B cell (primary cell): ENCODE results near the gene ZBTB16. TPM values are rescaled to one million over a fixed set of nuclear protein-coding genes. Genes with fewer than 3 reads are reported as not detected.

Experiments used
- ATAC-seq: fragments of 200-7000 bp; cut with Tn5 transposase; one replicate; pipeline ENCODE4 v1.10.0; 2021; ENCODE audit warnings: low read depth, mild to moderate bottlenecking, moderate number of reproducible peaks, moderate library complexity
- CTCF ChIA-PET: fragments of 350-600 bp; sonication (Branson Sonifier 250); formaldehyde crosslinking; loops from one replicate; lab custom pipeline; 2021; ENCODE audit warnings: antibody characterized with exemption, inconsistent platforms; lab: Charles Lee
- POLR2A ChIA-PET: fragments of 350-600 bp; sonication (Branson Sonifier 250); formaldehyde crosslinking; loops from one replicate; lab custom pipeline; 2021; ENCODE audit warnings: antibody characterized with exemption; lab: Charles Lee
- DNase-seq: peaks from one replicate; pipeline ENCODE4 v3.0.0; 2013
- H2AFZ ChIP-seq: 2 replicates; pipeline ENCODE4 v1.6.1; 2012; ENCODE audit warnings: mild to moderate bottlenecking, low read depth, low read length; ENCODE audit not compliant: insufficient read depth, poor library complexity, severe bottlenecking
- H3K27ac ChIP-seq, 2 donors: 1 replicate in 1 of 2; 2 replicates in 1 of 2; pipeline ENCODE4 v1.5.1; 2012 to 2013; ENCODE audit warnings: low read length in 2 of 2, mild to moderate bottlenecking in 2 of 2, moderate library complexity in 1 of 2
- H3K27me3 ChIP-seq, 4 experiments: fragments of 200-600 bp in 1 of 4; sonication (generic) in 1 of 4; replicated peaks in 1 of 4; 1 replicate in 2 of 4; 2 replicates in 2 of 4; pipeline versions ENCODE4 v1.6.1 to v1.7.0; 2013 to 2016; ENCODE audit warnings: low read length in 3 of 4, mild to moderate bottlenecking in 2 of 4, mixed read lengths in 1 of 4, moderate library complexity in 1 of 4; ENCODE audit not compliant: insufficient read depth in 4 of 4, control insufficient read depth in 3 of 4; ENCODE audit errors: control extremely low read depth in 1 of 4
- H3K36me3 ChIP-seq, 2 experiments: replicated peaks in 1 of 2; 1 replicate in 1 of 2; 2 replicates in 1 of 2; pipeline versions ENCODE4 v1.6.1 to v1.7.1; 2013; ENCODE audit warnings: low read length in 1 of 2; ENCODE audit not compliant: insufficient read depth in 2 of 2, control insufficient read depth in 1 of 2; ENCODE audit errors: control extremely low read depth in 1 of 2, extremely low read depth in 1 of 2
- H3K4me1 ChIP-seq, 2 donors: fragments of 200-600 bp in 1 of 2; sonication (generic) in 1 of 2; 1 replicate in 1 of 2; 2 replicates in 1 of 2; pipeline versions ENCODE4 v1.5.1 to v1.6.1; 2013 to 2017; ENCODE audit warnings: low read length in 2 of 2; ENCODE audit not compliant: control insufficient read depth in 2 of 2, insufficient read depth in 2 of 2
- H3K4me2 ChIP-seq: replicated peaks from 2 replicates; pipeline ENCODE3; 2012; ENCODE audit warnings: mild to moderate bottlenecking, low read depth, low read length; ENCODE audit not compliant: poor library complexity, severe bottlenecking
- H3K4me3 ChIP-seq, 5 experiments: fragments of 200-600 bp in 1 of 5; sonication (generic) in 1 of 5; 1 replicate in 3 of 5; 2 replicates in 2 of 5; pipeline versions ENCODE4 v1.5.1 to v1.7.0; 2011 to 2016; ENCODE audit warnings: low read length in 4 of 5, mild to moderate bottlenecking in 4 of 5, low read depth in 2 of 5, control low read depth in 1 of 5, moderate library complexity in 1 of 5; ENCODE audit not compliant: insufficient read depth in 1 of 5; ENCODE audit errors: control extremely low read depth in 1 of 5, extremely low read depth in 1 of 5
- H3K79me2 ChIP-seq: fragments of 200-600 bp; sonication (generic); one replicate; pipeline ENCODE4 v1.6.0; 2016; ENCODE audit warnings: low read length; ENCODE audit not compliant: control insufficient read depth, insufficient read depth
- H3K9ac ChIP-seq: fragments of 200-600 bp; sonication (generic); 2 replicates; pipeline ENCODE4 v1.6.1; 2017; ENCODE audit warnings: mild to moderate bottlenecking, low read length, moderate library complexity
- H3K9me3 ChIP-seq, 3 donors: one replicate each; pipeline versions ENCODE4 v1.6.1 to v1.7.1; 2013; ENCODE audit warnings: low read length in 2 of 3; ENCODE audit not compliant: control insufficient read depth in 2 of 3, insufficient read depth in 1 of 3; ENCODE audit errors: control extremely low read depth in 1 of 3
- H4K20me1 ChIP-seq: 2 replicates; pipeline ENCODE4 v1.6.0; 2012; ENCODE audit warnings: mild to moderate bottlenecking, low read length; ENCODE audit not compliant: insufficient read depth, control insufficient read depth, poor library complexity, severe bottlenecking
- H3K27ac Mint-ChIP-seq: one replicate; pipeline ENCODE4 v1.8.0; 2021; ENCODE audit warnings: mixed read lengths
- H3K27me3 Mint-ChIP-seq: one replicate; pipeline ENCODE4 v1.8.0; 2021; ENCODE audit warnings: mixed read lengths
- H3K4me1 Mint-ChIP-seq: one replicate; pipeline ENCODE4 v1.8.0; 2021; ENCODE audit warnings: mixed read lengths
- H3K4me3 Mint-ChIP-seq: one replicate; pipeline ENCODE4 v1.8.0; 2021; ENCODE audit warnings: mixed read lengths
- H3K9me3 Mint-ChIP-seq: one replicate; pipeline ENCODE4 v1.8.0; 2022; ENCODE audit warnings: mixed read lengths; ENCODE audit not compliant: insufficient read depth
- EZH2 ChIP-seq: IDR thresholded peaks from 2 replicates; pipeline ENCODE4 v1.6.1; 2012; ENCODE audit warnings: borderline replicate concordance, low read depth, mild to moderate bottlenecking, moderate library complexity, low read length; ENCODE audit not compliant: insufficient read depth, poor library complexity, severe bottlenecking
- WGBS: methylation state at CpG from one replicate; pipeline ENCODE4 v1.1.5; 2013; ENCODE audit warnings: missing lambda C conversion rate; ENCODE audit not compliant: insufficient coverage; 5-methylcytosine and 5-hydroxymethylcytosine counted together
- intact Hi-C: fragments of 100-400 bp; cut with micrococcal nuclease; formaldehyde crosslinking; loops from one replicate; pipeline ENCODE4 v1.10.0; 2022
- polyA plus RNA-seq: library from polyadenylated mRNA; depleted of rRNA; stranded (reverse); fragments of >200 nt; gene quantifications from 2 replicates; pipeline ENCODE4 v1.2.3, GENCODE V29; 2012
- total RNA-seq, 2 donors: library from RNA; stranded (reverse); fragments of 120-200 nt in 1 of 2; gene quantifications; 1 replicate in 1 of 2; 2 replicates in 1 of 2; pipeline versions ENCODE4 v1.2.3 to v1.2.4, GENCODE V29; 2013 to 2022
- TF ChIP-seq, protein P1 (sequence below): fragments of 200-600 bp; IDR thresholded peaks from one replicate; pipeline ENCODE4 v1.8.0; 2022; ENCODE audit warnings: antibody characterized with exemption, mild to moderate bottlenecking

Gene ZBTB16
- total and polyA plus RNA-seq, 2 donors (not counting 1 experiment from before 2014, with no cell fraction given) = 16.0 to 20.6 TPM

DNA sequence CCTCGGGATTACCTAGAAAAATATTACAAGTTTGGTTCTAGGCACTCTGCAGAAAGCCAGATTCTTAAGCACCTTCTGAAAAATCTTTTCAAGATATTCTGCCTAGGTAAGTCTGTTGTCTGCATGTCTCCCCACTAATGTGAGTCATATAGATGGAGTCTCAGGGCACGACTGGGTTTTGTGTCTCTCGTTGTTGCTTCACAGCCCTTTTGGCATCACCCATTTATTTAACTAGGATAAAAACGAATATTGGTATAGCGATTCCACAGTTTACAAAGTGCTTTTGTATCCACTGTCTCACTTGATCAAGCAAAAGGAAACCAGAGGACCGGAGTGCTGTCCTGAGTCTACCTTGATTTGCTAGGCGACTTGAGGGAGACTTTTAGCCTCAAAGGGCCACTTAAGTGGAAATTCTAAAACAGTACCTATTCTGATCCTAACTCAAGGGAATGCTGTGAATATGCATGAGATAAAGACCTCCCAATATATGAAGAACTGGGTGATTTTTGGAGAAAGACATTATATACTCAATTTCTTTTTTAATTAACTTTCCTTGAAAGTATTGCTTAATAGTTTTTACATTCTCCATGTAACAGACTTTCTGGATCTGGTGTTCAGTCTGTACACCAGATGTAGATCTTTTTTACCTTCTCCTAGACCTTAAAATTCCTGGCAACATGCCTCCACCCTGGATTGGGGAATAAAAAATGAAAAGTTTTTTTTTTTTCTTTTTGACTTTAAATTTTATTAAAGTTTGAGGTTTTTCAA, 237.3 kb downstream of the ZBTB16 start:
- intact Hi-C loops = no loop called here

More for the DNA sequence above, 237.3 kb downstream of the ZBTB16 start:
- POLR2A ChIA-PET = no interaction called here
- H4K20me1 ChIP-seq = no peaks in the 10 kb centered on the region
- H3K27ac ChIP-seq = no peak overlapping the region
- H3K27me3 ChIP-seq = no peaks in the 10 kb centered on the region
- ATAC-seq = no peak
- Mint-ChIP-seq H3K4me1 (no peaks in the 10 kb centered on the region), H3K4me3 (no peak overlapping the region), H3K27me3 (peaks cover 28% of the 10 kb centered on the region), H3K9me3 (peaks cover 3% of the 10 kb centered on the region), H3K27ac (no peak overlapping the region)
- no peaks in the 10 kb centered on the region for H3K4me1 ChIP-seq
- H3K36me3 ChIP-seq = no peaks in the 10 kb centered on the region
- H3K4me2 ChIP-seq = no peak overlapping the region
- no peak overlapping the region for H3K4me3 ChIP-seq
- no peak overlapping the region for H3K9ac ChIP-seq
- no peaks in the 10 kb centered on the region for H3K9me3 ChIP-seq
- CTCF ChIA-PET = no interaction called here
- 85% methylated on average over 5 of the region's 7 CpGs for WGBS
- no peaks in the 10 kb centered on the region for H3K79me2 ChIP-seq
- TF ChIP-seq EZH2 = no peak
- TF ChIP-seq, protein P1, sequence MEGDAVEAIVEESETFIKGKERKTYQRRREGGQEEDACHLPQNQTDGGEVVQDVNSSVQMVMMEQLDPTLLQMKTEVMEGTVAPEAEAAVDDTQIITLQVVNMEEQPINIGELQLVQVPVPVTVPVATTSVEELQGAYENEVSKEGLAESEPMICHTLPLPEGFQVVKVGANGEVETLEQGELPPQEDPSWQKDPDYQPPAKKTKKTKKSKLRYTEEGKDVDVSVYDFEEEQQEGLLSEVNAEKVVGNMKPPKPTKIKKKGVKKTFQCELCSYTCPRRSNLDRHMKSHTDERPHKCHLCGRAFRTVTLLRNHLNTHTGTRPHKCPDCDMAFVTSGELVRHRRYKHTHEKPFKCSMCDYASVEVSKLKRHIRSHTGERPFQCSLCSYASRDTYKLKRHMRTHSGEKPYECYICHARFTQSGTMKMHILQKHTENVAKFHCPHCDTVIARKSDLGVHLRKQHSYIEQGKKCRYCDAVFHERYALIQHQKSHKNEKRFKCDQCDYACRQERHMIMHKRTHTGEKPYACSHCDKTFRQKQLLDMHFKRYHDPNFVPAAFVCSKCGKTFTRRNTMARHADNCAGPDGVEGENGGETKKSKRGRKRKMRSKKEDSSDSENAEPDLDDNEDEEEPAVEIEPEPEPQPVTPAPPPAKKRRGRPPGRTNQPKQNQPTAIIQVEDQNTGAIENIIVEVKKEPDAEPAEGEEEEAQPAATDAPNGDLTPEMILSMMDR = no peak
- no peak overlapping the region for H2AFZ ChIP-seq
- DNase-seq = no peak
